ENCODE data around the gene GLIS1.

GLIS1 gene

GRCh38 chr1:53677486-53677885 is 61.5 kb downstream of the GLIS1 start:
- DNase-seq, result no peak

- DNase-seq, result no peak
These were observed 66.2 kb downstream of the GLIS1 start for GRCh38 chr1:53672785-53673184.

- DNase-seq, result no peak
These were observed 66.7 kb downstream of the GLIS1 start for GRCh38 chr1:53672243-53672642.

GRCh38 chr1:53669621-53670191 is 69.3 kb downstream of the GLIS1 start:
- no peak for DNase-seq

- no peak for DNase-seq
These were observed 72.4 kb downstream of the GLIS1 start for GRCh38 chr1:53666566-53666965.

GRCh38 chr1:53665996-53666395 is 73.0 kb downstream of the GLIS1 start:
- no peak for DNase-seq

- DNase-seq, result no peak
These were observed 75.2 kb downstream of the GLIS1 start for GRCh38 chr1:53663529-53664300.

- DNase-seq, result no peak
These were observed 76.0 kb downstream of the GLIS1 start for GRCh38 chr1:53662951-53663350.

GRCh38 chr1:53662169-53662568 is 76.8 kb downstream of the GLIS1 start:
- no peak for DNase-seq

- no peak for DNase-seq
These were observed 77.5 kb downstream of the GLIS1 start for GRCh38 chr1:53661496-53661895.

GRCh38 chr1:53660666-53661065 is 78.3 kb downstream of the GLIS1 start:
- DNase-seq, result no peak

GRCh38 chr1:53659436-53659835 is 79.5 kb downstream of the GLIS1 start:
- DNase-seq, result no peak

GRCh38 chr1:53658489-53659230 is 80.3 kb downstream of the GLIS1 start:
- DNase-seq, result no peak

GRCh38 chr1:53657891-53658396 is 81.0 kb downstream of the GLIS1 start:
- no peak for DNase-seq

- no peak for DNase-seq
These were observed 81.5 kb downstream of the GLIS1 start for GRCh38 chr1:53657531-53657805.

GRCh38 chr1:53656747-53657530 is 82.0 kb downstream of the GLIS1 start:
- DNase-seq, result no peak

- peak; percentile 95 for DNase-seq
These were observed 82.8 kb downstream of the GLIS1 start for GRCh38 chr1:53655931-53656746.

GRCh38 chr1:53654216-53655210 is 84.5 kb downstream of the GLIS1 start:
- peak; percentile 86 for DNase-seq

- no peak for DNase-seq
These were observed 85.3 kb downstream of the GLIS1 start for GRCh38 chr1:53653631-53654030.

GRCh38 chr1:53653200-53653575 is 85.8 kb downstream of the GLIS1 start:
- DNase-seq, result no peak

All from fibroblast of skin of back (primary cell).